GM21390 (cell line): Measurements from ENCODE around the gene SNAPC4.
"Not testable (repeated sequence)": the region's sequence is repeated elsewhere in the genome, so short reads cannot be mapped to it uniquely, and the experiment has no call there.

Experiments used
- ATAC-seq: cut with Tn5 transposase; IDR thresholded peaks from one replicate; pipeline ENCODE4 v1.9.1; 2021; ENCODE audit not compliant: unreplicated experiment

SNAPC4 gene

GRCh38 chr9:136433043-136433715, 33.2 kb upstream of the SNAPC4 start:
- no peak for ATAC-seq

GRCh38 chr9:136432591-136432990, 32.6 kb upstream of the SNAPC4 start:
- no peak for ATAC-seq

GRCh38 chr9:136431782-136432350, 31.9 kb upstream of the SNAPC4 start:
- no peak for ATAC-seq

GRCh38 chr9:136430588-136431234, 30.7 kb upstream of the SNAPC4 start:
- ATAC-seq = no peak

- ATAC-seq = no peak
Observed at GRCh38 chr9:136429683-136430491, 29.9 kb upstream of the SNAPC4 start.

GRCh38 chr9:136429075-136429628, 29.2 kb upstream of the SNAPC4 start:
- ATAC-seq = no peak

- no peak for ATAC-seq
Observed at GRCh38 chr9:136426787-136427186, 26.8 kb upstream of the SNAPC4 start.

- ATAC-seq = not testable (repeated sequence)
Observed at GRCh38 chr9:136425367-136425766, 25.4 kb upstream of the SNAPC4 start.

GRCh38 chr9:136424750-136425362, 24.9 kb upstream of the SNAPC4 start:
- no peak for ATAC-seq

GRCh38 chr9:136423432-136424146, 23.6 kb upstream of the SNAPC4 start:
- ATAC-seq = no peak

GRCh38 chr9:136422876-136423275, 22.9 kb upstream of the SNAPC4 start:
- no peak for ATAC-seq

GRCh38 chr9:136421791-136422190, 21.8 kb upstream of the SNAPC4 start:
- ATAC-seq = no peak

- ATAC-seq = no peak
Observed at GRCh38 chr9:136419092-136419420, 19.1 kb upstream of the SNAPC4 start.

- ATAC-seq = no peak
Observed at GRCh38 chr9:136418182-136419091, 18.5 kb upstream of the SNAPC4 start.

- ATAC-seq = no peak
Observed at GRCh38 chr9:136416914-136417313, 16.9 kb upstream of the SNAPC4 start.

GRCh38 chr9:136416427-136416826, 16.5 kb upstream of the SNAPC4 start:
- no peak for ATAC-seq

GRCh38 chr9:136412962-136413361, 13.0 kb upstream of the SNAPC4 start:
- no peak for ATAC-seq

- no peak for ATAC-seq
Observed at GRCh38 chr9:136411378-136411777, 11.4 kb upstream of the SNAPC4 start.
